Adrenal gland (tissue), 12 donors: Measurements from ENCODE around the gene NUF2. TPM values are rescaled to one million over a fixed set of nuclear protein-coding genes. Genes with fewer than 3 reads are reported as not detected.

Experiments
- DNase-seq, 7 donors: peaks; one replicate each; pipeline ENCODE4 v3.0.0-alpha.2; 2019 to 2020
- H3K27ac ChIP-seq, 5 donors: fragments of 200-600 bp; sonication (generic) in 4 of 5; 1 replicate in 3 of 5; 2 replicates in 2 of 5; pipeline versions ENCODE4 v1.5.1 to v1.8.0; 2016 to 2020; ENCODE audit warnings: mild to moderate bottlenecking in 1 of 5
- H3K27me3 ChIP-seq: fragments of 200-600 bp; 2 replicates; pipeline ENCODE4 v1.8.0; 2021
- H3K36me3 ChIP-seq, 2 donors: fragments of 200-600 bp; replicated peaks in 1 of 2; 1 replicate in 1 of 2; 2 replicates in 1 of 2; pipeline versions ENCODE4 v1.5.1 to v1.8.0; 2018 to 2022
- H3K4me1 ChIP-seq, 2 donors: fragments of 200-600 bp; replicated peaks in 1 of 2; 1 replicate in 1 of 2; 2 replicates in 1 of 2; pipeline versions ENCODE4 v1.5.1 to v1.8.0; 2018 to 2021
- H3K4me3 ChIP-seq, 4 donors: fragments of 200-600 bp; sonication (generic) in 3 of 4; one replicate each; pipeline ENCODE4 v1.5.1; 2016 to 2018
- H3K9me3 ChIP-seq, 3 donors: fragments of 200-600 bp; sonication (generic) in 1 of 3; replicated peaks in 1 of 3; 1 replicate in 2 of 3; 2 replicates in 1 of 3; pipeline versions ENCODE4 v1.5.1 to v1.8.0; 2016 to 2021
- CTCF ChIP-seq, 6 experiments: fragments of 450-650 bp in 4 of 6; fragments of 200-600 bp in 2 of 6; sonication (generic) in 1 of 6; IDR thresholded peaks; 1 replicate in 5 of 6; 2 replicates in 1 of 6; pipeline versions ENCODE4 v1.5.1 to v1.8.0; 2016 to 2021; ENCODE audit warnings: antibody characterized with exemption in 6 of 6, mild to moderate bottlenecking in 2 of 6, moderate library complexity in 1 of 6
- POLR2A ChIP-seq, 2 donors: fragments of 450-650 bp; IDR thresholded peaks; one replicate each; pipeline ENCODE4 v1.6.1; 2017; ENCODE audit warnings: antibody characterized with exemption in 2 of 2, mild to moderate bottlenecking in 2 of 2, moderate library complexity in 1 of 2
- WGBS, 4 donors: extraction: QIAGEN DNeasy Blood & Tissue Kit in 2 of 4; methylation state at CpG; one replicate each; pipeline versions ENCODE4 v1.1.5 to v1.1.7; 2013 to 2017; 5-methylcytosine and 5-hydroxymethylcytosine counted together
- intact Hi-C, 2 donors: fragments of 100-400 bp; cut with DNase I; formaldehyde crosslinking; loops; one replicate each; pipeline versions ENCODE4 v1.14.1 to v1.15.0; 2022 to 2023
- polyA plus RNA-seq, 3 donors: library from polyadenylated mRNA; stranded (reverse); fragments of 200-250 nt in 2 of 3; fragments of 350-450 nt in 1 of 3; fragmentation: Illumina TruSeq in 1 of 3; extraction: RNeasy Lipid Tissue Mini Kit (QIAGEN cat#74804) in 1 of 3; gene quantifications; one replicate each; pipeline ENCODE4 v1.2.3, GENCODE V29; 2013 to 2014
- total RNA-seq, 9 donors: library from RNA; depleted of rRNA in 4 of 9; stranded (reverse); fragments of >200 nt in 4 of 9; fragments of 120-200 nt in 1 of 9; fragmentation: NEBNext Ultra II Directional in 1 of 9; extraction: Animal tissue kit (Norgen Biotek cat#: 25700) in 1 of 9; gene quantifications; one replicate each; pipeline versions ENCODE4 v1.1.0 to v1.2.4, GENCODE V29; 2013 to 2023
- donor health status: healthy with polysubstance abuse.
- donor health status: Bipolar disorder and iron deficiency.
- donor health status: DM: yes; HTN: yes; CAD: no.
- donor health status: DM: no; HTN: no; CAD: no.
- donor health status: DM: no; HTN: no; CAD: no.
- donor health status: DM: yes; HTN: yes; CAD: no.

Gene NUF2
- total and polyA plus RNA-seq, 12 donors: 0.53 to 12.4 (median 1.0) TPM; not detected in 1

DNA sequence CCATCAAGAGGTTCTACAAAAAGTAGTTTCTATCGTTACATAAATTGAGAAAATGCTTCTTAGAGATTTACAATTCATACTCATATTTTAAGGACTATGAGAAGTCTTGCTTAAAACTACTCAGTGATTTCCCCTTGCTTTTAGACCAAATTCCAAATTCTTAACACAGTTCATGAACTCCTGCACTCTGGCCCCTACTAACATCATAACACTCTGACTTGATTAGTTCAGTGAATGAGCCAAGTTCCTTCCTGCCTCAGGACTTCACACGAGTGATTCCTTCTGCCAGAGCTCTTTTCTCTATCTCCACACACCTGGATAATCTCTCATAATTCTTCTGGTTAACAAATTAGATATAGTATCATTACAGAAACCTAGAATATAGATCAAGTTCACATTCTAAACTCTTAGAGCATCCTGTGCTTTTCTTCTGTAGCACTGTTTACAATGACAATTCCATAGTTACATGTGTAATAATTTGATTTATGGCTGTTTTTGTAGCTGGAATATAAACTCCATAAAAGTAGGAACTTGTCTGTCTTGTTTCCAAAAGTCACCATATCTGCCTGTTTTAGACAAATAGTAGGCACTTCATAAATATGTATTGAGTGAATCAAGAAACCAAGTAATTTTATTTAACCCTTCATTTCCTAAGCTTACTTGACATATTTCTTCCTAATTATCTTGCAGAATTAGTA lies 59.9 kb downstream of the NUF2 start:
- no peak for DNase-seq
- no peaks in the 10 kb centered on the region for H3K36me3 ChIP-seq
- intact Hi-C loops: no loop called here
- H3K9me3 ChIP-seq: no peaks in the 10 kb centered on the region
- no peaks in the 10 kb centered on the region for H3K4me1 ChIP-seq
- H3K27me3 ChIP-seq: no peaks in the 10 kb centered on the region
- H3K4me3 ChIP-seq: no peak overlapping the region
- 21 to 44% (median 22%) methylated on average over 2 of the region's 2 CpGs for WGBS, 4 donors
- TF ChIP-seq CTCF (IDR thresholded peaks at IDR 0.05) (no peak), POLR2A (IDR thresholded peaks at IDR 0.05) (no peak)
- no peak overlapping the region for H3K27ac ChIP-seq

- 68 to 72% (median 70%) methylated on average over 4 of the region's 4 CpGs for WGBS, 4 donors
- DNase-seq: no peak
- Histone ChIP-seq H3K4me3 (no peak overlapping the region), H3K27ac (no peak overlapping the region), H3K9me3 (no peaks in the 10 kb centered on the region), H3K36me3 (no peaks in the 10 kb centered on the region), H3K27me3 (no peaks in the 10 kb centered on the region), H3K4me1 (no peaks in the 10 kb centered on the region)
- no peak for TF ChIP-seq CTCF (IDR thresholded peaks at IDR 0.05)
- no peak for TF ChIP-seq POLR2A (IDR thresholded peaks at IDR 0.05)
- intact Hi-C loops: no loop called here
Measured at GRCh38 chr1:163382395-163382794, 60.6 kb downstream of the NUF2 start.

DNA sequence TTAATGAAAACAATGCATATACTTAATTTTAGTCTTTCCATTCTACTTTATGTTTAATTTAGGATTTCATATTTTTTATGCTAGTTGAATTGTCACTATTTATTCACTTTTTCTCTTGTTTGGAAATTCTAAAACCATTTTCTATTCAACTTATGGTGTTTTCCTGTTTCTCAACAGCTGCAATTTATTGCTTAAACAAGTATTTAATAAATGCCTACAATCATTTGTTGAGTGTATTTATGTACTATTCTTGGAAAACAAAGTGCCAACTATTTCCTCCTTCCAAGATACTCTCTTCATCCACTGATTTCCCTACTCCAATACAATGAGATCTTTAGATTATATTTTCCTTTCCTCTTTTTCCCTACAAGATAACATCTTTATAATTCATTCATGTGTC lies 65.4 kb downstream of the NUF2 start:
- Histone ChIP-seq H3K9me3 (no peaks in the 10 kb centered on the region), H3K36me3 (no peaks in the 10 kb centered on the region), H3K27me3 (no peaks in the 10 kb centered on the region), H3K4me1 (no peaks in the 10 kb centered on the region), H3K27ac (no peak overlapping the region), H3K4me3 (no peak overlapping the region)
- intact Hi-C loops: no loop called here
- no peak for DNase-seq
- no peak for TF ChIP-seq CTCF (IDR thresholded peaks at IDR 0.05)
- no peak for TF ChIP-seq POLR2A (IDR thresholded peaks at IDR 0.05)

DNA sequence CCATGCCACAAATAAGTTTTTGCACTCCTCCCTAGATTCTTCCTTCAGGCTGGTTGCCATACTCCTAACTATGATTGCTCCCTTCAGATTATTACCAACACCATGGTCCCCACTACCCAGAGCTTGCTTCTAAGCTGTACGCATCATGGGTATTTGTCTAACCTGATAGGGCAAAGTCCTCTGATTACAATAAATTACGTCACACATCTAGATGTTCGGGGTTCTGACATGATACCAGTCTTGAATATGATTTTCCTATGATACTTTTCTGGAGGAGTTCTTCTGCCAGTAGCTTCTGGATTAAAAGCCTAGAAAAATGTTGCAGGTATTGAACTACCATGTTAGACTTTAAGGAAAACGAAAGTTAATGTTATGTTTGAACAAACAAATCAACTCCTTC lies 67.2 kb downstream of the NUF2 start:
- H3K9me3 ChIP-seq: no peaks in the 10 kb centered on the region
- TF ChIP-seq POLR2A (IDR thresholded peaks at IDR 0.05): no peak
- no peaks in the 10 kb centered on the region for H3K36me3 ChIP-seq
- no peaks in the 10 kb centered on the region for H3K27me3 ChIP-seq
- intact Hi-C loops: no loop called here
- DNase-seq: no peak
- WGBS, 4 donors: 78 to 87% (median 82%) methylated on average over 4 of the region's 4 CpGs
- no peak overlapping the region for H3K27ac ChIP-seq
- no peaks in the 10 kb centered on the region for H3K4me1 ChIP-seq
- H3K4me3 ChIP-seq: no peak overlapping the region

GRCh38 chr1:163395790-163396189 lies 74.0 kb downstream of the NUF2 start:
- intact Hi-C loops: no loop called here
- TF ChIP-seq POLR2A (IDR thresholded peaks at IDR 0.05) (no peak), CTCF (IDR thresholded peaks at IDR 0.05) (no peak)
- Histone ChIP-seq H3K27me3 (no peaks in the 10 kb centered on the region), H3K9me3 (no peaks in the 10 kb centered on the region), H3K36me3 (no peaks in the 10 kb centered on the region), H3K4me1 (no peaks in the 10 kb centered on the region), H3K4me3 (no peak overlapping the region), H3K27ac (no peak overlapping the region)
- DNase-seq: no peak
